HG03196 (cell line): Measurements from ENCODE around the gene DOCK3.
"Not testable (repeated sequence)": the region's sequence is repeated elsewhere in the genome, so short reads cannot be mapped to it uniquely, and the experiment has no call there.

Source experiments
- ATAC-seq: cut with Tn5 transposase; IDR thresholded peaks from one replicate; pipeline ENCODE4 v1.9.1; 2021; ENCODE audit not compliant: unreplicated experiment

DOCK3 gene

DNA sequence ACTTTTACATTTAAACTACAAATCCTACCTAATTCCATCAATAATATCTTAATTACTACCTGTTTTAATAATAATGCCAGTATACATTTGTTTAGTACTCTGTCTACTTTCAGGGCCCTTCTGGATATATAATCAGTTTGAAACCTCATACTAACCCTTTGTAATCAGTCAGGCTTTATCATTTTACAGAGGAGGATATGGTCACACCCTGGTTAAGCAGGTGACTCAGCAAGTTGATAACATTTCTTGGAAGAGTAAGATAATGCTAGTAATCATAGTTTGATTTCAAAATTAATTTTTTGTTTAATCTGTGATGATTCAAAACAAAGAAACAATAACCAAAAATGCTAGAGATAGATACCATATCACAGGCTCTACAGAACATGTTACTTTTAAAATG is 502.2 kb downstream of the DOCK3 start:
- no peak for ATAC-seq

- not testable (repeated sequence) for ATAC-seq
Observed at GRCh38 chr3:51186446-51186845, 511.7 kb downstream of the DOCK3 start.

GRCh38 chr3:51190199-51190598 is 515.5 kb downstream of the DOCK3 start:
- ATAC-seq: no peak

- no peak for ATAC-seq
Observed at GRCh38 chr3:51190827-51191226, 516.1 kb downstream of the DOCK3 start.

GRCh38 chr3:51191768-51192167 is 517.0 kb downstream of the DOCK3 start:
- no peak for ATAC-seq

DNA sequence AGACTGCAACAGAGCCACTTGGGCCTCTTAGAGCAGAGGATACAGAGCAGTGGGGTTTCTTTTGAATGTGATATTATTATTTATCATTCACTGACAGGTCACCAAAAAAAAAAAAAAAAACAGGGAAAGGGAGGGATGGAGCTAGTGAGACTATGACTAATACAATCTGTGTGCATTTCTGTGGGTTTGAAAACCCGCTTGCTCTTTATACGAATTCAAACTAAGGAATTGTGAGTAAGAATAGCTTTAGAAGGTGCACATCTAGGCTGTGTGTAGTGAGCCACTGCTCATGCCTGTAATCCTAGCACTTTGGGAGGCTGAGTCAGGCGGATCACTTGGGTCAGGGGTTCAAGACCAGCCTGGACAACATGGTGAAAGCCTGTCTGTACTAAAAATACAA is 523.8 kb downstream of the DOCK3 start:
- no peak for ATAC-seq

DNA sequence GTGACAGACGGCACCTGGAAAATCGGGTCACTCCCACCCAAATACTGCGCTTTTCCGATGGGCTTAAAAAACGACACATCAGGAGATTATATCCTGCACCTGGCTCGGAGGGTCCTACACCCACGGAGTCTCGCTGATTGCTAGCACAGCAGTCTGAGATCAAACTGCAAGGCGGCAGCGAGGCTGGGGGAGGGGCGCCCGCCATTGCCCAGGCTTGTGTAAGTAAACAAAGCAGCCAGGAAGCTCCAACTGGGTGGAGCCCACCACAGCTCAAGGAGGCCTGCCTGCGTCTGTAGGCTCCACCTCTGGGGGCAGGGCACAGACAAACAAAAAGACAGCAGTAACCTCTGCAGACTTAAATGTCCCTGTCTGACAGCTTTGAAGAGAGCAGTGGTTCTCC is 524.6 kb downstream of the DOCK3 start:
- not testable (repeated sequence) for ATAC-seq

- no peak for ATAC-seq
Observed at GRCh38 chr3:51216291-51216690, 541.6 kb downstream of the DOCK3 start.

- ATAC-seq: no peak
Observed at GRCh38 chr3:51221959-51222358, 547.2 kb downstream of the DOCK3 start.

- no peak for ATAC-seq
Observed at GRCh38 chr3:51224283-51224682, 549.6 kb downstream of the DOCK3 start.

GRCh38 chr3:51224843-51225242 is 550.1 kb downstream of the DOCK3 start:
- no peak for ATAC-seq

- ATAC-seq: no peak
Observed at GRCh38 chr3:51242939-51243338, 568.2 kb downstream of the DOCK3 start.

DNA sequence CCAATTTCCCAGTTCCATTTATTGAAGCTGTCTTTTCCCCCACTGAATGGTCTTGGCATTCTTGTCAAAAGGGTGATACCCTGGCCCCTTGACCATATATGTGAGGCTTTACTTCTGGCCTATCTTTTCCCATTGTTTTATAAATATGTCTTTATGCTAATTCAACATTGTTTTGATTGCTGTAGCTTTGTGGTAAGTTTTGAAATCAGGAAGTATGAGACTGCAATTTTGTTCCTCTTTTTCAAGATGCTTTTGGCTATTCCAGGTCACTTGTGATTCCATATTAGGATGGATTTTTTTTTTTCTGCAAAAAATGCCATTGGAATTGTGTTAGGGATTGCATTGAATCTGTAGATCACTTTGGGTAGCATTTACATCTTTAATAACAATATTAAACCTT is 569.2 kb downstream of the DOCK3 start:
- no peak for ATAC-seq

GRCh38 chr3:51245867-51246266 is 571.1 kb downstream of the DOCK3 start:
- ATAC-seq: no peak

DNA sequence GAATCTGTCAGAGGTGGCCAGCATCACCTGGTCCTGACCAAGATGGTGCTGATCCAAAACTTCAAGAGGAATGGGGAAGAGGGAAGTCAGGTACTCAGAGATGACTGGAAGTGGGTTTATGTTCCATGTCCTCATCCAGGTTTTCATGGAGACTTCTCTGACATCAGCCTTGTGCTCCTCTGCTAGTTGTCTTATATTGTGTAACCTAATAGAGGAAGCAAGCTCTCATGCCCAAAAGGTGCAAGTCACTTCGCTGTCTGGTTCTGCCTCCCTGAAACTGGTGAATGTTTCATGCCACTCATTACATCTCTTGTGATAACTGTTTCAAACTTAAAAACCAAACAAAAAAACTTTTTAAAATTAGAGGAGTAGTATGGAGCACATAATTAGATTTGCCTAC is 583.1 kb downstream of the DOCK3 start:
- no peak for ATAC-seq

DNA sequence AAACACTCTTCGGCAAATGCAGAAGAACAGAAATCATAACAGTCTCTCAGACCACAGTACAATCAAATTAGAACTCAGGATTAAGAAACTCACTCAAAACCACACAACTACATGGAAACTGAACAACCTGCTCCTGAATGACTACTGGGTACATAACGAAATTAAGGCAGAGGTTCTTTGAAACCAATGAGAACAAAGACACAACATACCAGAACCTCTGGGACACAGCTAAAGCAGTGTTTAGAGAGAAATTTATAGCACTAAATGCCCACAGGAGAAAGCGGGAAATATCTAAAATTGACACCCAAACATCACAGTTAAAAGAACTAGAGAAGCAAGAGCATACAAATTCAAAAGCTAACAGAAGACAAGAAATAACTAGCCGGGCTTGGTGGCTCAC is 589.4 kb downstream of the DOCK3 start:
- ATAC-seq: not testable (repeated sequence)

DNA sequence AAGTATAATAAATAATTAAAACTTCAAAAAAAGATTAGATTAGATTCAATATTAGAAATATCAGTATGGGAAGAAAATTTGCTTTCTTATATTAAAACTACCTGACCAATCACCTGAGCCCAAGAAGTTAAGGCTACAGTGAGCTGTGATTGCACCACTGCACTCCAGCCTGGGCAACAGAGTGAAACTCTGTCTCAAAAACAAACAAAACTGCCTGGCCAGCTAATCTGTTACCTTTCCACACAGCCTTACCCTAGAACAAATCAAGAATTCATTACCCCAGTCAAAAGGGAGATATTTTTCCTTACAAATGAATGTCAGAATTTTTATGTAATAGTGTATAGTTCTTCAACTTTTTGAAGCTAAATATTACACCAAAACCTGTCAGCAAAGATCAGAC is 593.4 kb downstream of the DOCK3 start:
- no peak for ATAC-seq

DNA sequence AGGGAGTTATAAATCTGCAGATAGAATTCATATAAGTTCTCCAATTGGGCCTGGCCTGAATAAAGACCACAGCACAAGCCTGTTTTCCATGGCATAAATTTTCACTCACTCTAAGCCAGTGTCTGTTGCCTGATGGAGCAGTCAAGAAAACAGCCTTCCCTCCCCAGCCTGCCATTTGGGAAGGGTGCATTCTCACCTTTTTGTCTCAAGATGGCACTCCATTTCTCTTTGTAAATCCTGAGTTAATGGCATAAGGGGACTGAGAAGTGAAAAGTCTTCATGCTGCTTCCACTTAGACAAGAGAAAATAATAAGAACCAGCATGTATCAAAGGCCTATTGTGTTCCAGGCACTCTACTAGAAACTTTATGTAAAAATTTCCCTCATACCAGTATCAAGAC is 594.7 kb downstream of the DOCK3 start:
- no peak for ATAC-seq

DNA sequence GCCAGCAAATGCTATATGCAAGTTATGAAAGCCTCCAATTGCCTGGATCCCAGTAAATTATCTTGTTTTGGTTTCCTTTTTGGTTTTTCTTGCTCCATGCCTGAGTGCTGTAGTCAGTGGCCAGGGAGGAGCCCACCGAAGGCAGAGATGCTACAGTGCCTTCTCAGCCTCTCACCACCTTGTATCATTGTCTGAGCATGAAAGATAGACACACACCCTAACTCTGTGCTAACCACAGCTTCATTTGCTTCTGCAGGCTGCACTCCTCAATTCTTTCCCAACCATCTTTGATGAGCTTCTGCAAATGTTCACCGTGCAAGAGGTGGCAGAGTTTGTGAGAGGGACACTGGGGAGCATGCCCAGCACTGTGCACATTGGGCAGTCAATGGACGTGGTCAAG is 595.8 kb downstream of the DOCK3 start:
- ATAC-seq: no peak

GRCh38 chr3:51271172-51271571 is 596.4 kb downstream of the DOCK3 start:
- ATAC-seq: no peak

- no peak for ATAC-seq
Observed at GRCh38 chr3:51274052-51274451, 599.3 kb downstream of the DOCK3 start.

GRCh38 chr3:51275111-51275805 is 600.5 kb downstream of the DOCK3 start:
- ATAC-seq: no peak

- no peak for ATAC-seq
Observed at GRCh38 chr3:51276046-51276445, 601.3 kb downstream of the DOCK3 start.
